H1 (cell line): Measurements from ENCODE around the gene PGLYRP2. TPM values are rescaled to one million over a fixed set of nuclear protein-coding genes. Genes with fewer than 3 reads are reported as not detected.

Experiments
- CTCF ChIA-PET: fragments of 300-600 bp; sonication (Branson Sonifier 250); formaldehyde crosslinking; loops from one replicate; lab custom pipeline; 2021; ENCODE audit not compliant: partially characterized antibody; lab: Charles Lee
- POLR2A ChIA-PET: fragments of 300-600 bp; sonication (Branson Sonifier 250); formaldehyde crosslinking; loops from one replicate; lab custom pipeline; 2021; ENCODE audit warnings: inconsistent platforms; ENCODE audit not compliant: partially characterized antibody; lab: Charles Lee
- DNase-seq, 2 experiments: peaks; one replicate each; pipeline versions ENCODE4 v3.0.0 to v3.0.0-alpha.2; 2010 to 2022; ENCODE audit warnings: low spot score in 2 of 2, low read depth in 1 of 2, mixed read lengths in 1 of 2
- FAIRE-seq: peaks from 2 replicates; lab custom pipeline; 2011; peaks lifted over from hg19 to GRCh38; lab: Jason Lieb, UNC
- H2AFZ ChIP-seq: 2 replicates; pipeline ENCODE4 v1.8.1; 2012; ENCODE audit warnings: low read length, inconsistent platforms
- H2AK5ac ChIP-seq: 2 replicates; pipeline ENCODE4 v1.6.1; 2013; ENCODE audit warnings: low read depth, low read length
- H2BK120ac ChIP-seq: replicated peaks from 2 replicates; pipeline ENCODE3; 2013; ENCODE audit warnings: low read depth, low read length, inconsistent platforms
- H2BK12ac ChIP-seq: 2 replicates; pipeline ENCODE4 v1.6.1; 2013; ENCODE audit warnings: low read depth, low read length
- H2BK15ac ChIP-seq: 2 replicates; pipeline ENCODE4 v1.6.1; 2013; ENCODE audit warnings: low read length
- H2BK20ac ChIP-seq: 2 replicates; pipeline ENCODE4 v1.6.1; 2013; ENCODE audit warnings: low read length
- H2BK5ac ChIP-seq: 2 replicates; pipeline ENCODE4 v1.6.1; 2013; ENCODE audit warnings: low read depth, low read length
- H3K14ac ChIP-seq: 2 replicates; pipeline ENCODE4 v1.6.1; 2013; ENCODE audit warnings: inconsistent platforms; ENCODE audit not compliant: insufficient read length
- H3K18ac ChIP-seq: 2 replicates; pipeline ENCODE4 v1.6.1; 2013; ENCODE audit warnings: low read length; ENCODE audit errors: extremely low read depth
- H3K23ac ChIP-seq: 2 replicates; pipeline ENCODE4 v1.6.1; 2013; ENCODE audit warnings: inconsistent platforms; ENCODE audit not compliant: insufficient read length
- H3K23me2 ChIP-seq: 2 replicates; pipeline ENCODE4 v1.6.1; 2013; ENCODE audit warnings: low read depth, low read length
- H3K27ac ChIP-seq: 2 replicates; pipeline ENCODE4 v1.6.1; 2011; ENCODE audit warnings: low read depth, low read length, inconsistent platforms
- H3K27me3 ChIP-seq, 4 experiments: replicated peaks in 1 of 4; 1 replicate in 1 of 4; 2 replicates in 3 of 4; pipeline versions ENCODE4 v1.6.1 to v1.8.1; 2011 to 2013; ENCODE audit warnings: low read length in 3 of 4, mild to moderate bottlenecking in 3 of 4, inconsistent platforms in 2 of 4, mixed read lengths in 2 of 4, moderate library complexity in 1 of 4; ENCODE audit not compliant: control insufficient read depth in 3 of 4, insufficient read depth in 3 of 4; ENCODE audit errors: extremely low read depth in 1 of 4
- H3K36me3 ChIP-seq, 4 experiments: 2 replicates each; pipeline versions ENCODE4 v1.6.1 to v1.8.1; 2011 to 2013; ENCODE audit warnings: mild to moderate bottlenecking in 4 of 4, low read length in 3 of 4, moderate library complexity in 2 of 4, control low read depth in 1 of 4, inconsistent platforms in 1 of 4; ENCODE audit not compliant: insufficient read depth in 4 of 4, control insufficient read depth in 2 of 4
- H3K4ac ChIP-seq: replicated peaks from 2 replicates; pipeline ENCODE3; 2013; ENCODE audit warnings: low read length, low read depth, mixed read lengths, inconsistent platforms; ENCODE audit not compliant: insufficient read length
- H3K4me1 ChIP-seq, 4 experiments: replicated peaks in 1 of 4; 1 replicate in 1 of 4; 2 replicates in 3 of 4; pipeline versions ENCODE4 v1.6.1 to v1.8.1; 2011 to 2013; ENCODE audit warnings: low read length in 3 of 4, inconsistent platforms in 2 of 4, mixed read lengths in 1 of 4; ENCODE audit not compliant: insufficient read depth in 4 of 4, control insufficient read depth in 3 of 4
- H3K4me2 ChIP-seq, 2 experiments: 2 replicates each; pipeline versions ENCODE4 v1.6.1 to v1.8.1; 2011 to 2013; ENCODE audit warnings: low read depth in 2 of 2, low read length in 2 of 2, control low read depth in 1 of 2, inconsistent platforms in 1 of 2, mild to moderate bottlenecking in 1 of 2; ENCODE audit not compliant: insufficient read depth in 1 of 2
- H3K4me3 ChIP-seq, 4 experiments: fragments of 200-600, 300-600 bp in 1 of 4; sonication (generic), shearing (Covaris generic), sonication (Bioruptor Twin) in 1 of 4; 2 replicates each; pipeline versions ENCODE4 v1.5.1 to v1.8.1; 2011 to 2016; ENCODE audit warnings: low read length in 4 of 4, low read depth in 3 of 4, control low read depth in 2 of 4, inconsistent platforms in 2 of 4, mild to moderate bottlenecking in 2 of 4, mixed read lengths in 1 of 4, moderate library complexity in 1 of 4; ENCODE audit not compliant: insufficient read depth in 2 of 4; ENCODE audit errors: extremely low read depth in 1 of 4
- H3K56ac ChIP-seq: replicated peaks from 2 replicates; pipeline ENCODE3; 2013; ENCODE audit warnings: low read depth, mild to moderate bottlenecking, mixed read lengths, low read length, inconsistent platforms; ENCODE audit not compliant: insufficient read length
- H3K79me1 ChIP-seq: 2 replicates; pipeline ENCODE4 v1.6.1; 2013; ENCODE audit warnings: low read depth, low read length, control low read depth
- H3K79me2 ChIP-seq, 2 experiments: 2 replicates each; pipeline versions ENCODE4 v1.6.1 to v1.8.1; 2012 to 2013; ENCODE audit warnings: low read length in 2 of 2, mild to moderate bottlenecking in 2 of 2, inconsistent platforms in 1 of 2; ENCODE audit not compliant: insufficient read depth in 2 of 2, control insufficient read depth in 1 of 2
- H3K9ac ChIP-seq, 4 experiments: replicated peaks in 1 of 4; 1 replicate in 1 of 4; 2 replicates in 3 of 4; pipeline versions ENCODE4 v1.6.1 to v1.8.1; 2011 to 2013; ENCODE audit warnings: low read depth in 3 of 4, low read length in 3 of 4, control low read depth in 2 of 4, mild to moderate bottlenecking in 2 of 4, moderate library complexity in 2 of 4, inconsistent platforms in 1 of 4; ENCODE audit errors: extremely low read depth in 1 of 4
- H3K9me3 ChIP-seq, 2 experiments: 2 replicates each; pipeline versions ENCODE4 v1.6.1 to v1.8.1; 2012 to 2013; ENCODE audit warnings: mild to moderate bottlenecking in 2 of 2, moderate library complexity in 2 of 2, control low read depth in 1 of 2, inconsistent platforms in 1 of 2, low read depth in 1 of 2, low read length in 1 of 2, mixed read lengths in 1 of 2; ENCODE audit not compliant: insufficient read depth in 2 of 2
- H4K20me1 ChIP-seq, 2 experiments: replicated peaks in 1 of 2; 2 replicates each; pipeline versions ENCODE3 to v1.8.1; 2011 to 2013; ENCODE audit warnings: inconsistent platforms in 2 of 2, low read length in 2 of 2, mild to moderate bottlenecking in 1 of 2; ENCODE audit not compliant: insufficient read depth in 2 of 2, control insufficient read depth in 1 of 2
- H4K5ac ChIP-seq: 2 replicates; pipeline ENCODE4 v1.6.1; 2013; ENCODE audit warnings: low read length, low read depth, mixed read lengths, inconsistent platforms; ENCODE audit not compliant: insufficient read length
- H4K8ac ChIP-seq: 2 replicates; pipeline ENCODE4 v1.8.0; 2013; ENCODE audit warnings: mild to moderate bottlenecking, moderate library complexity, low read length, inconsistent platforms; ENCODE audit not compliant: insufficient read depth; ENCODE audit errors: extremely low read depth
- H4K91ac ChIP-seq: replicated peaks from 2 replicates; pipeline ENCODE3; 2013; ENCODE audit warnings: low read length, mixed read lengths, inconsistent platforms; ENCODE audit not compliant: insufficient read length
- CHD1 ChIP-seq: IDR thresholded peaks from 2 replicates; pipeline ENCODE4 v1.6.1; 2012; ENCODE audit warnings: low read depth, low read length, improper control_type of control experiment
- CHD2 ChIP-seq: IDR thresholded peaks from 2 replicates; pipeline ENCODE4 v1.6.1; 2012; ENCODE audit warnings: low read length, improper control_type of control experiment
- HDAC6 ChIP-seq: IDR thresholded peaks from one replicate; pipeline ENCODE4 v1.7.1; 2012; ENCODE audit warnings: low read depth, mild to moderate bottlenecking, inconsistent platforms, low read length, moderate library complexity
- KDM1A ChIP-seq: fragments of 200-600, 300-600 bp; sonication (generic); IDR thresholded peaks from 2 replicates; pipeline ENCODE4 v1.7.1; 2016; ENCODE audit warnings: mild to moderate bottlenecking, low read length, borderline replicate concordance
- POLR2AphosphoS5 ChIP-seq: IDR thresholded peaks from 2 replicates; pipeline ENCODE4 v1.6.1; 2011; ENCODE audit warnings: low read depth, low read length
- TEAD4 ChIP-seq: IDR thresholded peaks from 2 replicates; pipeline ENCODE4 v1.6.1; 2012; ENCODE audit warnings: low read depth, low read length, inconsistent platforms, mixed read lengths
- WGBS, 2 experiments: shearing (Covaris generic) in 1 of 2; methylation state at CpG; one replicate each; pipeline versions ENCODE4 v1.1.6 to v1.1.7; 2013 to 2015; ENCODE audit warnings: low lambda C conversion rate in 2 of 2, mixed read lengths in 2 of 2, inconsistent platforms in 1 of 2, low coverage in 1 of 2, missing lambda C conversion rate in 1 of 2; ENCODE audit not compliant: insufficient replicate concordance in 2 of 2, insufficient coverage in 1 of 2, insufficient read length in 1 of 2; ENCODE audit errors: extremely low coverage in 1 of 2, missing lambda C conversion rate in 1 of 2; 5-methylcytosine and 5-hydroxymethylcytosine counted together
- polyA plus RNA-seq, 7 experiments: library from polyadenylated mRNA; depleted of rRNA in 3 of 7; stranded (reverse) in 5 of 7; unstranded in 2 of 7; fragments of >200 nt in 5 of 7; fragments of 200-250 nt in 2 of 7; gene quantifications; 1 replicate in 5 of 7; 2 replicates in 1 of 7; 4 replicates in 1 of 7; pipeline versions ENCODE4 v1.2.1 to v1.2.3, GENCODE V29; 2011 to 2013; ENCODE audit warnings: missing spikeins in 2 of 7, mixed read lengths in 2 of 7
- total RNA-seq: library from RNA; stranded (reverse); fragmentation: NEBNext Ultra II Directional; extraction: Animal tissue kit (Norgen Biotek cat#: 25700); gene quantifications from 2 replicates; pipeline ENCODE4 v1.2.1, GENCODE V29; 2021

Gene PGLYRP2
- total and polyA plus RNA-seq, 2 of the 8 experiments (the other 6 are each of a cell fraction or from before 2014, with no cell fraction given), result not detected

DNA sequence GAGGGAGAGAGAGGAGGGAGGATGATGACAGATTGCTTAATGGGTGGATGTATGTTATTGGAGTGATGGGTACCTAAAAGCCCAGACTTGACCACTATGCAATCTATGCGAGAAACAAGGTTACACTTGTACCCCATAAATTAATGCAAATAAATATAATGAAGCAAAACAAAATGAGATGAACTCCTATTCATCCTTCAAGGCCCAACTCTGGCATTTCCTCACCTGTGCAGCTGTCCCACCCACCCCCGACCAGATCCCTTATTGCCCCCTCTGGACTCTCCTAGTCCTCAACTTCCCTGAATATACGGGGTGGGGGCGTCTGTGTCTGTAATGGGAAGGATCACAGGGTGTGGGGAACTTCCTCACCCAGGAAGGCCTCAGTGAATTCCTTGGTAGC lies 4.1 kb downstream of the PGLYRP2 start:
- Histone ChIP-seq H3K36me3 (no peaks in the 10 kb centered on the region), H2AK5ac (no peak overlapping the region), H4K20me1 (no peaks in the 10 kb centered on the region), H3K23me2 (no peaks in the 10 kb centered on the region), H2BK5ac (no peak overlapping the region), H3K9me3 (peaks cover 34 to 53% of the 10 kb centered on the region in 2 experiments; a peak in 3 of 4 replicates), H3K9ac (no peak overlapping the region), H4K8ac (no peak overlapping the region), H3K23ac (no peak overlapping the region), H3K27me3 (peaks cover 0 to 5% (median 2%) of the 10 kb centered on the region in 4 experiments; a peak in 3 of 7 replicates), H3K4me1 (no peaks in the 10 kb centered on the region), H3K4me3 (no peak overlapping the region), H3K18ac (no peak overlapping the region), H4K5ac (no peak overlapping the region), H3K14ac (no peak overlapping the region), H2BK15ac (no peak overlapping the region), H2BK12ac (no peak overlapping the region), H3K79me2 (no peaks in the 10 kb centered on the region), H2AFZ (no peak overlapping the region), H3K27ac (no peak overlapping the region), H3K4ac (no peak overlapping the region), H4K91ac (no peak overlapping the region), H3K56ac (no peak overlapping the region), H2BK120ac (no peak overlapping the region), H2BK20ac (no peak overlapping the region), H3K4me2 (no peak overlapping the region), H3K79me1 (no peaks in the 10 kb centered on the region)
- no peak for FAIRE-seq
- TF ChIP-seq HDAC6, result no peak
- TF ChIP-seq CHD2, result no peak
- no peak for TF ChIP-seq POLR2AphosphoS5
- no peak for TF ChIP-seq CHD1
- no peak for TF ChIP-seq KDM1A
- no peak for TF ChIP-seq TEAD4
- CTCF ChIA-PET, result no interaction called here
- no peak for DNase-seq
- POLR2A ChIA-PET, result no interaction called here
- 83% methylated on average over 4 of the region's 4 CpGs; no CpG with 5 or more reads in 1 of the 2 experiments for WGBS, 2 experiments
